GM12875 (cell line): ENCODE data around the gene CENPP.

Experiments used
- H3K4me3 ChIP-seq: one replicate; pipeline ENCODE4 v1.5.1; 2011; ENCODE audit warnings: low read depth, low read length, control low read depth
- CTCF ChIP-seq: IDR thresholded peaks from 2 replicates; pipeline ENCODE4 v1.5.1; 2011; ENCODE audit warnings: low read depth, mild to moderate bottlenecking, control low read depth, inconsistent platforms, low read length, moderate library complexity, borderline replicate concordance; ENCODE audit not compliant: insufficient read depth

Gene CENPP

GRCh38 chr9:92480986-92481633, 155.4 kb downstream of the CENPP start:
- no peak overlapping the region for H3K4me3 ChIP-seq
- TF ChIP-seq CTCF, result no peak

- no peak for TF ChIP-seq CTCF
- H3K4me3 ChIP-seq, result no peak within 1 kb of the TSS
Observed at GRCh38 chr9:92482329-92482728, 156.6 kb downstream of the CENPP start, which contains the start of gene ASPN. Gene ASPN, minus strand, starts transcription at chr9:92482506.

GRCh38 chr9:92482805-92483204, 157.1 kb downstream of the CENPP start:
- no peak for TF ChIP-seq CTCF
- no peak overlapping the region for H3K4me3 ChIP-seq

GRCh38 chr9:92483627-92484545, 158.1 kb downstream of the CENPP start:
- no peak for TF ChIP-seq CTCF
- H3K4me3 ChIP-seq, result no peak overlapping the region

- TF ChIP-seq CTCF, result no peak
- H3K4me3 ChIP-seq, result no peak overlapping the region
Observed at GRCh38 chr9:92484563-92484962, 158.8 kb downstream of the CENPP start.

- TF ChIP-seq CTCF, result no peak
- H3K4me3 ChIP-seq, result no peak overlapping the region
Observed at GRCh38 chr9:92486371-92486770, 160.6 kb downstream of the CENPP start.
